ENCODE measurements around the gene DCPS. TPM values are rescaled to one million over a fixed set of nuclear protein-coding genes. Genes with fewer than 3 reads are reported as not detected.

Gene DCPS
- total RNA-seq, 1 experiment from 2014 or later = 34.8 TPM

DNA sequence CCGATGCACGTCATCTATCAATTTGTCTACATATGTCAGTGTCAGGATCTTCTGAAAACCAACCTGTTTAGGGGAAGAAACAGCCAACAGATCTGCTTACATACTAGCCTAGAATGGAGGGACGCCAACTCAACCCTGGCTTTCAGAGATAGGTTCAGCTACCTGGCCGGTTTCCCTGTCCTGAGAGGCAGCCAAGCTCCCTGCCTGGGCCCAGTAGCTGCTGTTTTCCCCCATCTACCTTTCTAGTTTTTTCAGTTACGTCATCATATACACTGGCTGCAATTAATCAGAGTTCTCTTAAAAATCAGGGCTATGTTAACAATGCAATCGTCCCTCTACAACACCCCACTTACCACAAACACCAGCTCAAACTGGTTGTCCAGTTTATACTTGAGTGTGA, 36.2 kb upstream of the DCPS start:
- peaks cover 37% of the 10 kb centered on the region for H3K36me3 ChIP-seq (ENCODE audit: control insufficient read depth, insufficient read depth, low read length)
- no peaks in the 10 kb centered on the region for H3K9me3 ChIP-seq (ENCODE audit: control insufficient read depth, insufficient read depth, low read depth, low read length)
- intact Hi-C loops (cut with micrococcal nuclease; ENCODE audit: unreplicated experiment) (no loop called here), in situ Hi-C loops (cut with HindIII; ENCODE audit: low pct_unique_long_range_greater_than_20kb, low sequenced_read_pairs) (no loop called here)
- ATAC-seq (no peak), DNase-seq (ENCODE audit: low read depth, low spot score) (no peak)
- H3K4me3 ChIP-seq (ENCODE audit: low read depth in 2 of 2, low read length in 2 of 2) = peak overlapping the region; percentile 80 to 91
- ChIA-PET CTCF (no interaction called here), POLR2A (no interaction called here)
- BruUV-seq (replicated peaks) = TSS peak; percentile 77
- TF ChIP-seq SIN3A (IDR thresholded peaks at IDR 0.05; ENCODE audit: borderline replicate concordance, insufficient read depth, low read depth, low read length) (no peak), POLR2AphosphoS5 (IDR thresholded peaks at IDR 0.05; ENCODE audit: low read depth, low read length) (no peak; the same call in 1 of the 2 replicates), TCF7L2 (IDR thresholded peaks at IDR 0.05; ENCODE audit: low read depth, low read length) (no peak)
- TF ChIP-seq, protein P1, sequence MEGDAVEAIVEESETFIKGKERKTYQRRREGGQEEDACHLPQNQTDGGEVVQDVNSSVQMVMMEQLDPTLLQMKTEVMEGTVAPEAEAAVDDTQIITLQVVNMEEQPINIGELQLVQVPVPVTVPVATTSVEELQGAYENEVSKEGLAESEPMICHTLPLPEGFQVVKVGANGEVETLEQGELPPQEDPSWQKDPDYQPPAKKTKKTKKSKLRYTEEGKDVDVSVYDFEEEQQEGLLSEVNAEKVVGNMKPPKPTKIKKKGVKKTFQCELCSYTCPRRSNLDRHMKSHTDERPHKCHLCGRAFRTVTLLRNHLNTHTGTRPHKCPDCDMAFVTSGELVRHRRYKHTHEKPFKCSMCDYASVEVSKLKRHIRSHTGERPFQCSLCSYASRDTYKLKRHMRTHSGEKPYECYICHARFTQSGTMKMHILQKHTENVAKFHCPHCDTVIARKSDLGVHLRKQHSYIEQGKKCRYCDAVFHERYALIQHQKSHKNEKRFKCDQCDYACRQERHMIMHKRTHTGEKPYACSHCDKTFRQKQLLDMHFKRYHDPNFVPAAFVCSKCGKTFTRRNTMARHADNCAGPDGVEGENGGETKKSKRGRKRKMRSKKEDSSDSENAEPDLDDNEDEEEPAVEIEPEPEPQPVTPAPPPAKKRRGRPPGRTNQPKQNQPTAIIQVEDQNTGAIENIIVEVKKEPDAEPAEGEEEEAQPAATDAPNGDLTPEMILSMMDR (IDR thresholded peaks at IDR 0.05) = no peak
- TF ChIP-seq, protein P2, sequence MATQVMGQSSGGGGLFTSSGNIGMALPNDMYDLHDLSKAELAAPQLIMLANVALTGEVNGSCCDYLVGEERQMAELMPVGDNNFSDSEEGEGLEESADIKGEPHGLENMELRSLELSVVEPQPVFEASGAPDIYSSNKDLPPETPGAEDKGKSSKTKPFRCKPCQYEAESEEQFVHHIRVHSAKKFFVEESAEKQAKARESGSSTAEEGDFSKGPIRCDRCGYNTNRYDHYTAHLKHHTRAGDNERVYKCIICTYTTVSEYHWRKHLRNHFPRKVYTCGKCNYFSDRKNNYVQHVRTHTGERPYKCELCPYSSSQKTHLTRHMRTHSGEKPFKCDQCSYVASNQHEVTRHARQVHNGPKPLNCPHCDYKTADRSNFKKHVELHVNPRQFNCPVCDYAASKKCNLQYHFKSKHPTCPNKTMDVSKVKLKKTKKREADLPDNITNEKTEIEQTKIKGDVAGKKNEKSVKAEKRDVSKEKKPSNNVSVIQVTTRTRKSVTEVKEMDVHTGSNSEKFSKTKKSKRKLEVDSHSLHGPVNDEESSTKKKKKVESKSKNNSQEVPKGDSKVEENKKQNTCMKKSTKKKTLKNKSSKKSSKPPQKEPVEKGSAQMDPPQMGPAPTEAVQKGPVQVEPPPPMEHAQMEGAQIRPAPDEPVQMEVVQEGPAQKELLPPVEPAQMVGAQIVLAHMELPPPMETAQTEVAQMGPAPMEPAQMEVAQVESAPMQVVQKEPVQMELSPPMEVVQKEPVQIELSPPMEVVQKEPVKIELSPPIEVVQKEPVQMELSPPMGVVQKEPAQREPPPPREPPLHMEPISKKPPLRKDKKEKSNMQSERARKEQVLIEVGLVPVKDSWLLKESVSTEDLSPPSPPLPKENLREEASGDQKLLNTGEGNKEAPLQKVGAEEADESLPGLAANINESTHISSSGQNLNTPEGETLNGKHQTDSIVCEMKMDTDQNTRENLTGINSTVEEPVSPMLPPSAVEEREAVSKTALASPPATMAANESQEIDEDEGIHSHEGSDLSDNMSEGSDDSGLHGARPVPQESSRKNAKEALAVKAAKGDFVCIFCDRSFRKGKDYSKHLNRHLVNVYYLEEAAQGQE (IDR thresholded peaks at IDR 0.05; ENCODE audit: insufficient read depth in 1 of 2, low read depth in 2 of 2, low read length in 1 of 2) = no peak
- H3K4me1 ChIP-seq (ENCODE audit: control insufficient read depth, insufficient read depth, low read length) = peaks cover 8% of the 10 kb centered on the region
- H3K27ac ChIP-seq (ENCODE audit: low read length) = peak overlapping the region; percentile 97
- H3K27me3 ChIP-seq (ENCODE audit: control insufficient read depth, insufficient read depth, low read length) = no peaks in the 10 kb centered on the region

DNA sequence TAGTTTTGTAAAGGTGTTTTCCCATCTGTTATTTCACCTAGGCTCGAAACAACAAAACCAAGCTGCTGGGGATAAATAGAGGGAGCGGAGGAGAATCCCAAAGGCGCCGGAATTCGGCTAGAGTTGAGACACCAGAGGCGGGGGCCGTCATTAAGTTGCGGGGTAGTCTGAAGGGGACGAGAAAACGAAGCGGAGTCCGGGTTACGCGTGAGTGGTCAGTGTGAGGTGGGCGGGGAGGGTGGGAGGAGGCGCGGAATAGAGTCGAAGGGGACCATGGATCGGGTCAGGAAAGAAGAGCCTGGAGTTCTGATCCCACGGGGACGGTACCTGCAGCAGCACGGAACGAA, 35.5 kb upstream of the DCPS start:
- CTCF ChIA-PET = interaction anchor here (0.6 kb wide), 1 partner anchor 854 kb away, joined by 4 read pairs; no protein-coding TSS in a partner anchor

More for the DNA sequence above, 35.5 kb upstream of the DCPS start:
- no peaks in the 10 kb centered on the region for H3K27me3 ChIP-seq (ENCODE audit: control insufficient read depth, insufficient read depth, low read length)
- TF ChIP-seq TCF7L2 (IDR thresholded peaks at IDR 0.05; ENCODE audit: low read depth, low read length) (no peak), POLR2AphosphoS5 (IDR thresholded peaks at IDR 0.05; ENCODE audit: low read depth, low read length) (no peak), SIN3A (IDR thresholded peaks at IDR 0.05; ENCODE audit: borderline replicate concordance, insufficient read depth, low read depth, low read length) (no peak)
- TF ChIP-seq, protein P1 (IDR thresholded peaks at IDR 0.05) = no peak
- TF ChIP-seq, protein P2 (IDR thresholded peaks at IDR 0.05; ENCODE audit: insufficient read depth in 1 of 2, low read depth in 2 of 2, low read length in 1 of 2) = no peak
- H3K4me1 ChIP-seq (ENCODE audit: control insufficient read depth, insufficient read depth, low read length) = peaks cover 8% of the 10 kb centered on the region
- no TSS peak for BruUV-seq (replicated peaks)
- in situ Hi-C loops (cut with HindIII; ENCODE audit: low pct_unique_long_range_greater_than_20kb, low sequenced_read_pairs) (no loop called here), intact Hi-C loops (cut with micrococcal nuclease; ENCODE audit: unreplicated experiment) (no loop called here)
- ATAC-seq (peak; percentile 62), DNase-seq (ENCODE audit: low read depth, low spot score) (no peak)
- H3K9me3 ChIP-seq (ENCODE audit: control insufficient read depth, insufficient read depth, low read depth, low read length) = no peaks in the 10 kb centered on the region
- POLR2A ChIA-PET = no interaction called here
- H3K36me3 ChIP-seq (ENCODE audit: control insufficient read depth, insufficient read depth, low read length) = peaks cover 36% of the 10 kb centered on the region
- peak overlapping the region; percentile 97 for H3K27ac ChIP-seq (ENCODE audit: low read length)
- H3K4me3 ChIP-seq (ENCODE audit: low read depth in 2 of 2, low read length in 2 of 2) = peak overlapping the region; percentile 80 to 91
